Kidney (tissue), 14 donors: ENCODE measurements around the gene SNX22. TPM values are rescaled to one million over a fixed set of nuclear protein-coding genes. Genes with fewer than 3 reads are reported as not detected.
A peak's percentile ranks its signal among the peaks of the same experiment; 100 is the strongest.

Source experiments
- DNase-seq, 5 donors: peaks; one replicate each; pipeline ENCODE4 v3.0.0-alpha.2; 2013 to 2020
- FAIRE-seq: peaks from 2 replicates; lab custom pipeline; 2012; peaks lifted over from hg19 to GRCh38; lab: Jason Lieb, UNC
- H3K27ac ChIP-seq, 2 donors: one replicate each; pipeline ENCODE4 v1.7.0; 2013; ENCODE audit warnings: low read depth in 2 of 2, low read length in 2 of 2, inconsistent platforms in 1 of 2
- H3K27me3 ChIP-seq: one replicate; pipeline ENCODE4 v1.7.1; 2013; ENCODE audit warnings: low read length, inconsistent platforms; ENCODE audit not compliant: control insufficient read depth, insufficient read depth
- H3K36me3 ChIP-seq, 3 donors: one replicate each; pipeline versions ENCODE4 v1.7.0 to v1.7.1; 2013; ENCODE audit warnings: low read length in 3 of 3, control low read depth in 1 of 3, inconsistent platforms in 1 of 3; ENCODE audit not compliant: insufficient read depth in 3 of 3, control insufficient read depth in 2 of 3
- H3K4me1 ChIP-seq, 3 donors: one replicate each; pipeline versions ENCODE4 v1.7.0 to v1.7.1; 2013; ENCODE audit warnings: low read length in 3 of 3, inconsistent platforms in 1 of 3, low read depth in 1 of 3; ENCODE audit not compliant: control insufficient read depth in 2 of 3, insufficient read depth in 2 of 3
- H3K4me3 ChIP-seq, 3 donors: one replicate each; pipeline versions ENCODE4 v1.7.0 to v1.8.1; 2013; ENCODE audit warnings: low read length in 3 of 3, control low read depth in 1 of 3, inconsistent platforms in 1 of 3
- H3K9ac ChIP-seq, 3 donors: one replicate each; pipeline versions ENCODE4 v1.7.0 to v1.7.1; 2013; ENCODE audit warnings: low read length in 3 of 3, control low read depth in 1 of 3, inconsistent platforms in 1 of 3
- H3K9me3 ChIP-seq, 3 donors: one replicate each; pipeline versions ENCODE4 v1.7.0 to v1.7.1; 2013; ENCODE audit warnings: low read length in 3 of 3, control low read depth in 1 of 3, inconsistent platforms in 1 of 3; ENCODE audit not compliant: control insufficient read depth in 2 of 3, insufficient read depth in 1 of 3
- CTCF ChIP-seq: IDR thresholded peaks from 3 replicates; pipeline ENCODE4 v1.5.1; 2012; ENCODE audit warnings: mild to moderate bottlenecking, moderate library complexity, borderline replicate concordance; ENCODE audit not compliant: insufficient read depth; ENCODE audit errors: extremely low read depth
- intact Hi-C: fragments of 100-400 bp; cut with DNase I; formaldehyde crosslinking; loops from one replicate; pipeline ENCODE4 v1.11.1; 2022
- polyA plus RNA-seq: library from polyadenylated mRNA; stranded (reverse); fragments of 350-450 nt; fragmentation: Illumina TruSeq; extraction: RNeasy Lipid Tissue Mini Kit (QIAGEN cat#74804); gene quantifications from one replicate; pipeline ENCODE4 v1.2.3, GENCODE V29; 2014; ENCODE audit warnings: low read depth, low replicate concordance; ENCODE audit not compliant: insufficient read depth
- total RNA-seq: library from RNA; stranded (reverse); fragmentation: NEBNext Ultra II Directional; extraction: Animal tissue kit (Norgen Biotek cat#: 25700); gene quantifications from one replicate; pipeline ENCODE4 v1.2.1, GENCODE V29; 2021
- donor health status: control.
- donor health status: control.
- donor health status: control.
- donor health status: control.
- donor health status: control.
- donor health status: DM: yes; HTN: yes; CAD: no.
- donor health status: Normal renal cell carcinoma (clear cell type).

The SNX22 gene
- total and polyA plus RNA-seq, 2 donors from 2014 or later: 1.1 to 4.6 TPM

DNA sequence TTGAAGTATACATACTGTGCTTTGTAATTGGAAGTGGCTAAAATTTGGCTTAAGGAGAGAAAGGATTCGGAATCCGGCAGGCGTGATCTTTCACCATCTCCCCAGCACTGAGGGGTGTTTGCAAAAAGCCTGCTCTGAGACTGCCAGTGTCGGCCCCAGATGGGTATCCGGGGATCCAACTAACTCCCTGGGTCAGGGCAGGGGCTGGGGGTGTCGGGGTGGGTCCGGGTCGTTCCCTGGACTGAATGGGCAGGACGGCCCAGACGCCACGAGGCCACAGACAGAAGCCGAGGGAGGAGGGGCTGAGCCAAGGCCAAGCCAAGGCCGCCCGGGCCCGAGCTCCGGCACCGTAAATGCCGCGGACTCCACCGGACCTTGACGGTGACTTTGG lies 10.9 kb downstream of the SNX22 start:
- H3K9ac ChIP-seq: peak overlapping the region; percentile 67 to 91 (median 86)
- no peaks in the 10 kb centered on the region for H3K9me3 ChIP-seq
- H3K27ac ChIP-seq: peak overlapping the region; percentile 87 to 88
- peak overlapping the region; percentile 79 to 89 (median 82) for H3K4me3 ChIP-seq
- H3K27me3 ChIP-seq: no peaks in the 10 kb centered on the region
- no peak for FAIRE-seq
- no peak for DNase-seq
- intact Hi-C loops: no loop called here
- TF ChIP-seq CTCF: no peak
- H3K4me1 ChIP-seq: peaks cover 6 to 26% (median 25%) of the 10 kb centered on the region in 3 donors
- H3K36me3 ChIP-seq: peaks cover 9 to 30% (median 26%) of the 10 kb centered on the region in 3 donors

DNA sequence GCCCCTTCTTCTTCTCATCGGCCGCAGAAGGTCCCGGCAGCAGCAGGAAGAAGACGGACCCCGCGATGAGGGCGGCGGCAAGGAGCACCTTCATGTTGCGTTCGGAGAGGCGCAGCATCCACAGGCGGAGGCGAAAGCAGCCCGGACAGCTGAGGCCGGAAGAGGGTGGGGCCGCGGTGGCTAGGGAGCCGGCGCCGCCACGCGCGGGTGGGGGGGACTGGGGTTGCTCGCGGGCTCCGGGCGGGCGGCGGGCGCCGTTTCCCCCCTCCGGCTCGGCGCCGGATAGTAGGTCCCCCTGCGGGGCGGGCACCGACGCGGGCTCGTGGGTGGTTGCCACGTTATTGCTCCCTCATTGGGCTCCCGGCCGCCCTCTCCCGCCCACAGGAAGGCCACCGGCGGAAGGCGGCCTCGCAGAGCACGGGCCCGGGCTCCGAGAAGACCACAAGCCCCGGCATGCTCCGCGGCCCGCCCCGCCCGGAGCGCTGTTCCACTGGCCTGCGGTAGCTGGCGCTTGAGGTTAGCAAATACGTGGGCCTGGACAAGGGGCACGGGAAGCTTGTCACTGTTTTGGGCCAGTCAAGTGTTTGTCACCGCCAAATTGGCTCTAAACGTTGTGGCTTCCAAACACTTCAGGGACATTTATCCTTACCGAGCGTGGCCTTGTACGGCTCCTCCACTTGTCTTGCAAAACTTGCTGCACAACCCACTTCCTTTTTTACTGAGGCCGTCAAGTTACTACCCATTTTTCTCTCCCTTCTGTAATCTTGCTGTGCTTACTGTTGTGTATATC lies 11.5 kb downstream of the SNX22 start, which contains the start of gene PPIB:
TSS of gene PPIB (minus strand) at position 154 of the 790 bp plus-strand sequence. CDS start at position 118, 36 bp downstream.
- Histone ChIP-seq H3K9me3 (no peaks in the 10 kb centered on the region), H3K9ac (peak within 1 kb of the TSS; percentile 82 to 91 (median 86)), H3K27me3 (no peaks in the 10 kb centered on the region), H3K27ac (peak within 1 kb of the TSS; percentile 87 to 88), H3K36me3 (peaks cover 9 to 24% (median 21%) of the 10 kb centered on the region in 3 donors), H3K4me3 (peak within 1 kb of the TSS; percentile 80 to 89 (median 86)), H3K4me1 (peaks cover 6 to 26% (median 25%) of the 10 kb centered on the region in 3 donors)
- no peak for FAIRE-seq
- intact Hi-C loops: no loop called here
- TF ChIP-seq CTCF: peak; percentile 45
- peak; percentile 98 to 100 (median 98) for DNase-seq

DNA sequence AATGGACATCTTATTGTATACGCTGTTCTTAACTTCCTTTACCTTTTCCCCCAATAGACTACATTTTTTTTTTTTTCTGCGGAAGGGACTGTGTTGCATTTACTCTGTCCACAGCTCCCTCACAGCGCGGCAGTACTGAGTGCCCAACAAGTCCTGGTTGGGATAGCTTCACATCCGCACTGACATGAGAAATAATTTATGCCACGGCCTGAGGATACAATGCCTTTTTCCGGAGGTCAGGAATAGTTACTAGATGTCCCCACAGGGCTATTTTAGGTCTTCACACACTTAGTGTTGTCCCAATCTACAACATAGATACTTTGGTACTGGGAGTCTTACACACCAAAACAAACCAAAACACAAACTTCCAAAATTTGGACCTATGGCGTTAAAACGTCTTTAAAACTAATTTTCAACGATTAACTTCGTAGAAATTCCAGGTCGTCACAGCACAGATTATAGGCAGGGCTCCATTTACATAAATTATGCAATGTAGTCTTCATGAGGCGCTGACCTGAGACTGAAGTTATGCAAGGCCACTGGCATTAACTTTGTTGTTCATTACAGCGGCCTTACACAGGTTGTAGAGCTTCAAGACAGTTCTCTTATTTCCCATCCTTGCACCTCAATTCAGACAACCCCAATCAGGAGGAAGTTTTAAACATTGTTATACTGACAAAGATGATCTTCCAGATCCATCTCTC lies 12.3 kb downstream of the SNX22 start:
- Histone ChIP-seq H3K27ac (peak overlapping the region; percentile 79 to 83), H3K4me1 (peaks cover 6 to 26% (median 24%) of the 10 kb centered on the region in 3 donors), H3K4me3 (peak overlapping the region; percentile 77 to 86 (median 80)), H3K9me3 (no peaks in the 10 kb centered on the region), H3K36me3 (peaks cover 7 to 16% (median 13%) of the 10 kb centered on the region in 3 donors), H3K9ac (peak overlapping the region; percentile 61 to 82 (median 70)), H3K27me3 (no peaks in the 10 kb centered on the region)
- intact Hi-C loops: no loop called here
- FAIRE-seq (no peak), DNase-seq (peak in 3 of 5 donors; percentile 34 to 78 (median 41))
- TF ChIP-seq CTCF: no peak
